Endodermal cell (in vitro differentiated cells): ENCODE results near the gene KCNK2. TPM values are rescaled to one million over a fixed set of nuclear protein-coding genes. Genes with fewer than 3 reads are reported as not detected.

Experiments
- DNase-seq: peaks from one replicate; pipeline ENCODE4 v3.0.0-alpha.2; 2017
- H3K27ac ChIP-seq: 2 replicates; pipeline ENCODE4 v1.5.1; 2013; ENCODE audit warnings: mild to moderate bottlenecking, low read depth, low read length, moderate library complexity
- H3K27me3 ChIP-seq: 2 replicates; pipeline ENCODE4 v1.6.1; 2013; ENCODE audit warnings: mild to moderate bottlenecking, low read length, moderate library complexity; ENCODE audit not compliant: insufficient read depth, control insufficient read depth, poor library complexity, severe bottlenecking
- H3K36me3 ChIP-seq: 2 replicates; pipeline ENCODE4 v1.7.0; 2013; ENCODE audit warnings: mild to moderate bottlenecking, low read length, moderate library complexity; ENCODE audit not compliant: control insufficient read depth, insufficient read depth
- H3K4me1 ChIP-seq: one replicate; pipeline ENCODE4 v1.7.0; 2013; ENCODE audit warnings: low read length; ENCODE audit not compliant: control insufficient read depth, insufficient read depth
- H3K4me3 ChIP-seq: 2 replicates; pipeline ENCODE4 v1.5.1; 2013; ENCODE audit warnings: mild to moderate bottlenecking, low read length, moderate library complexity
- H3K9ac ChIP-seq: 2 replicates; pipeline ENCODE4 v1.6.1; 2013; ENCODE audit warnings: mild to moderate bottlenecking, low read length, moderate library complexity; ENCODE audit not compliant: poor library complexity, severe bottlenecking; ENCODE audit errors: extremely low read depth
- H3K9me3 ChIP-seq: 2 replicates; pipeline ENCODE4 v1.6.1; 2013; ENCODE audit warnings: mild to moderate bottlenecking, low read length, moderate library complexity; ENCODE audit not compliant: control insufficient read depth
- H3K27ac Mint-ChIP-seq: 2 replicates; pipeline ENCODE4 v1.8.0; 2020; ENCODE audit warnings: mixed read lengths
- H3K27me3 Mint-ChIP-seq: 2 replicates; pipeline ENCODE4 v1.8.0; 2021; ENCODE audit warnings: mild to moderate bottlenecking, mixed read lengths; ENCODE audit not compliant: insufficient read depth
- H3K36me3 Mint-ChIP-seq: 2 replicates; pipeline ENCODE4 v1.8.0; 2020; ENCODE audit warnings: low read depth, mixed read lengths
- H3K4me1 Mint-ChIP-seq: 2 replicates; pipeline ENCODE4 v1.8.0; 2020; ENCODE audit warnings: mixed read lengths
- H3K4me3 Mint-ChIP-seq: 2 replicates; pipeline ENCODE4 v1.8.0; 2020; ENCODE audit warnings: mild to moderate bottlenecking, moderate library complexity, mixed read lengths
- H3K9me3 Mint-ChIP-seq: 2 replicates; pipeline ENCODE4 v1.8.0; 2020; ENCODE audit warnings: mild to moderate bottlenecking, mixed read lengths
- CTCF ChIP-seq: fragments of 200-600 bp; sonication (generic); conservative IDR thresholded peaks from 2 replicates; pipeline ENCODE4 v1.5.0; 2021; ENCODE audit warnings: antibody characterized with exemption, mild to moderate bottlenecking
- WGBS, 2 experiments: methylation state at CpG; one replicate each; pipeline versions ENCODE4 v1.1.5 to v1.1.7; 2013; ENCODE audit warnings: missing lambda C conversion rate in 2 of 2, mixed read lengths in 1 of 2; ENCODE audit not compliant: insufficient coverage in 1 of 2, insufficient read length in 1 of 2; 5-methylcytosine and 5-hydroxymethylcytosine counted together
- total RNA-seq, 2 donors: library from RNA; stranded (reverse); fragmentation: NEBNext Ultra II Directional in 1 of 2; extraction: Animal tissue kit (Norgen Biotek cat#: 25700) in 1 of 2; gene quantifications; 2 replicates in 1 of 2; 3 replicates in 1 of 2; pipeline ENCODE4 v1.2.1, GENCODE V29; 2021

Gene KCNK2
- total RNA-seq, 2 donors from 2014 or later: 0.15 TPM; not detected in 1

- Mint-ChIP-seq H3K27me3 (no peaks in the 10 kb centered on the region), H3K4me3 (no peak overlapping the region), H3K27ac (no peak overlapping the region), H3K36me3 (no peaks in the 10 kb centered on the region), H3K9me3 (no peaks in the 10 kb centered on the region), H3K4me1 (no peaks in the 10 kb centered on the region)
- no peaks in the 10 kb centered on the region for H3K36me3 ChIP-seq
- 89 to 92% methylated on average over 2 to 4 of the region's 4 CpGs for WGBS, 2 experiments
- no peak overlapping the region for H3K9ac ChIP-seq
- no peak overlapping the region for H3K4me3 ChIP-seq
- H3K27ac ChIP-seq: no peak overlapping the region
- DNase-seq: no peak
- no peaks in the 10 kb centered on the region for H3K27me3 ChIP-seq
- no peaks in the 10 kb centered on the region for H3K4me1 ChIP-seq
- H3K9me3 ChIP-seq: no peaks in the 10 kb centered on the region
- TF ChIP-seq CTCF: no peak
Measured at GRCh38 chr1:215220346-215220745, 137.8 kb downstream of the KCNK2 start.

GRCh38 chr1:215226757-215227156 lies 144.2 kb downstream of the KCNK2 start:
- Mint-ChIP-seq H3K36me3 (no peaks in the 10 kb centered on the region), H3K4me1 (no peaks in the 10 kb centered on the region), H3K27me3 (no peaks in the 10 kb centered on the region), H3K27ac (no peak overlapping the region), H3K4me3 (no peak overlapping the region), H3K9me3 (no peaks in the 10 kb centered on the region)
- H3K9ac ChIP-seq: no peak overlapping the region
- 92 to 100% methylated on average over 1 to 2 of the region's 2 CpGs for WGBS, 2 experiments
- no peaks in the 10 kb centered on the region for H3K27me3 ChIP-seq
- H3K4me3 ChIP-seq: no peak overlapping the region
- TF ChIP-seq CTCF: no peak
- no peaks in the 10 kb centered on the region for H3K36me3 ChIP-seq
- H3K27ac ChIP-seq: no peak overlapping the region
- DNase-seq: no peak
- no peaks in the 10 kb centered on the region for H3K4me1 ChIP-seq
- no peaks in the 10 kb centered on the region for H3K9me3 ChIP-seq

GRCh38 chr1:215228193-215228592 lies 145.7 kb downstream of the KCNK2 start:
- TF ChIP-seq CTCF: no peak
- Mint-ChIP-seq H3K36me3 (no peaks in the 10 kb centered on the region), H3K4me1 (no peaks in the 10 kb centered on the region), H3K4me3 (no peak overlapping the region), H3K27me3 (no peaks in the 10 kb centered on the region), H3K9me3 (no peaks in the 10 kb centered on the region), H3K27ac (no peak overlapping the region)
- 88 to 94% methylated on average over 2 to 6 of the region's 6 CpGs for WGBS, 2 experiments
- H3K27me3 ChIP-seq: no peaks in the 10 kb centered on the region
- no peaks in the 10 kb centered on the region for H3K36me3 ChIP-seq
- no peak for DNase-seq
- H3K27ac ChIP-seq: no peak overlapping the region
- H3K4me1 ChIP-seq: no peaks in the 10 kb centered on the region
- H3K9ac ChIP-seq: no peak overlapping the region
- no peaks in the 10 kb centered on the region for H3K9me3 ChIP-seq
- no peak overlapping the region for H3K4me3 ChIP-seq
